Smooth muscle cell (in vitro differentiated cells): ENCODE measurements around the gene RND3. TPM values are rescaled to one million over a fixed set of nuclear protein-coding genes. Genes with fewer than 3 reads are reported as not detected.

ENCODE experiments used
- DNase-seq: peaks from one replicate; lab custom pipeline; 2025; ENCODE audit not compliant: unreplicated experiment; lab: John Stamatoyannopoulos, UW
- H2AFZ ChIP-seq: fragments of 200-600 bp; sonication (generic); 2 replicates; pipeline ENCODE4 v1.6.0; 2016; ENCODE audit warnings: antibody characterized with exemption, low read depth, mild to moderate bottlenecking
- H3F3A ChIP-seq: fragments of 200-600 bp; sonication (generic); 2 replicates; pipeline ENCODE4 v1.6.0; 2017; ENCODE audit warnings: antibody characterized with exemption, low read depth
- H3K27ac ChIP-seq: fragments of 200-600 bp; sonication (generic); 2 replicates; pipeline ENCODE4 v1.5.1; 2016; ENCODE audit warnings: low read depth, mild to moderate bottlenecking
- H3K27me3 ChIP-seq: fragments of 200-600 bp; sonication (generic); 2 replicates; pipeline ENCODE4 v1.6.1; 2016; ENCODE audit warnings: low read depth, mild to moderate bottlenecking
- H3K36me3 ChIP-seq: fragments of 200-600 bp; sonication (generic); 2 replicates; pipeline ENCODE4 v1.5.1; 2016; ENCODE audit warnings: low read depth
- H3K4me1 ChIP-seq: fragments of 200-600 bp; sonication (generic); 2 replicates; pipeline ENCODE4 v1.5.1; 2016; ENCODE audit warnings: low read depth
- H3K4me2 ChIP-seq: fragments of 200-600 bp; sonication (generic); 2 replicates; pipeline ENCODE4 v1.6.0; 2016; ENCODE audit warnings: mild to moderate bottlenecking
- H3K4me3 ChIP-seq: fragments of 200-600 bp; sonication (generic); 2 replicates; pipeline ENCODE4 v1.5.1; 2016; ENCODE audit warnings: mild to moderate bottlenecking
- H3K79me2 ChIP-seq: fragments of 200-600 bp; sonication (generic); 2 replicates; pipeline ENCODE4 v1.6.0; 2016; ENCODE audit warnings: low read depth, mild to moderate bottlenecking
- H3K9ac ChIP-seq: fragments of 200-600 bp; sonication (generic); 2 replicates; pipeline ENCODE4 v1.6.0; 2016; ENCODE audit warnings: low read depth
- H3K9me3 ChIP-seq: fragments of 200-600 bp; sonication (generic); replicated peaks from 2 replicates; pipeline ENCODE4 v1.5.1; 2016; ENCODE audit warnings: low read depth
- H4K20me1 ChIP-seq: fragments of 200-600 bp; sonication (generic); 2 replicates; pipeline ENCODE4 v1.6.0; 2016; ENCODE audit warnings: low read depth
- WGBS: methylation state at CpG from one replicate; pipeline ENCODE4 v1.1.7; 2016; ENCODE audit warnings: low lambda C conversion rate; 5-methylcytosine and 5-hydroxymethylcytosine counted together
- polyA plus RNA-seq: library from polyadenylated mRNA; unstranded; fragments of >200 nt; fragmentation: Nextera tagmentation; extraction: Ambion mirVana; gene quantifications from 2 replicates; pipeline ENCODE4 v1.2.1, GENCODE V29; 2016
- total RNA-seq: library from RNA; depleted of rRNA; stranded (reverse); fragments of >200 nt; gene quantifications from 2 replicates; pipeline ENCODE4 v1.2.3, GENCODE V29; 2014
- TF ChIP-seq, protein P1 (sequence below): fragments of 200-600 bp; sonication (generic); IDR thresholded peaks from 2 replicates; pipeline ENCODE4 v1.5.1; 2017; ENCODE audit warnings: borderline replicate concordance, mild to moderate bottlenecking, antibody characterized with exemption; ENCODE audit not compliant: insufficient read depth, poor library complexity, severe bottlenecking

Gene RND3
- total and polyA plus RNA-seq, 2 experiments from 2014 or later = 125 to 256 TPM

- Histone ChIP-seq H3K4me3 (no peak overlapping the region), H3K4me2 (no peak overlapping the region), H2AFZ (no peak overlapping the region), H3K36me3 (no peaks in the 10 kb centered on the region), H3K4me1 (no peaks in the 10 kb centered on the region), H3K27me3 (no peaks in the 10 kb centered on the region), H3K9ac (no peak overlapping the region), H4K20me1 (no peaks in the 10 kb centered on the region), H3K79me2 (no peaks in the 10 kb centered on the region), H3K9me3 (no peaks in the 10 kb centered on the region), H3K27ac (no peak overlapping the region), H3F3A (no peaks in the 10 kb centered on the region)
- TF ChIP-seq, protein P1, sequence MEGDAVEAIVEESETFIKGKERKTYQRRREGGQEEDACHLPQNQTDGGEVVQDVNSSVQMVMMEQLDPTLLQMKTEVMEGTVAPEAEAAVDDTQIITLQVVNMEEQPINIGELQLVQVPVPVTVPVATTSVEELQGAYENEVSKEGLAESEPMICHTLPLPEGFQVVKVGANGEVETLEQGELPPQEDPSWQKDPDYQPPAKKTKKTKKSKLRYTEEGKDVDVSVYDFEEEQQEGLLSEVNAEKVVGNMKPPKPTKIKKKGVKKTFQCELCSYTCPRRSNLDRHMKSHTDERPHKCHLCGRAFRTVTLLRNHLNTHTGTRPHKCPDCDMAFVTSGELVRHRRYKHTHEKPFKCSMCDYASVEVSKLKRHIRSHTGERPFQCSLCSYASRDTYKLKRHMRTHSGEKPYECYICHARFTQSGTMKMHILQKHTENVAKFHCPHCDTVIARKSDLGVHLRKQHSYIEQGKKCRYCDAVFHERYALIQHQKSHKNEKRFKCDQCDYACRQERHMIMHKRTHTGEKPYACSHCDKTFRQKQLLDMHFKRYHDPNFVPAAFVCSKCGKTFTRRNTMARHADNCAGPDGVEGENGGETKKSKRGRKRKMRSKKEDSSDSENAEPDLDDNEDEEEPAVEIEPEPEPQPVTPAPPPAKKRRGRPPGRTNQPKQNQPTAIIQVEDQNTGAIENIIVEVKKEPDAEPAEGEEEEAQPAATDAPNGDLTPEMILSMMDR = no peak
- 47% methylated on average over 2 of the region's 2 CpGs for WGBS
- DNase-seq = no peak
Observed at GRCh38 chr2:150441226-150441625, 46.2 kb downstream of the RND3 start.

DNA sequence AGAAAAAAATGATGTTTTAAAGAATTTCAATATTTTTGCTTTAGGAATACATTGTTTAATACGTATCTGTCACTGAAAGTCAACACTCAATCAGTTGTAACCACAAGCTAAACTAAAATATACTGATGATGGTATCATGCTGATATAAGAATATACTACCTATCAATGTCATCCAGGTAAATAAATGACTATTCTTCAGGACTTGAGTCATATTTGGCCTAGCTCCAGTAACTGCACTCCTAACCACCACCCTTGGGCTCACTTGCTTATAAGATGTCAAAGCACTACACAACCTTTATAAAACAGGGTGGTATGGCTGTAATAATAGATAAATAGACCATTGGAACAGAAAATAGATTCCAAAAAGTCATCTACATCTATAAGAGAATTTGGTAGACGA is 48.8 kb downstream of the RND3 start:
- Histone ChIP-seq H3F3A (no peaks in the 10 kb centered on the region), H3K36me3 (no peaks in the 10 kb centered on the region), H3K27me3 (no peaks in the 10 kb centered on the region), H3K4me3 (no peak overlapping the region), H3K9ac (no peak overlapping the region), H3K9me3 (no peaks in the 10 kb centered on the region), H3K27ac (no peak overlapping the region), H3K4me2 (no peak overlapping the region), H2AFZ (no peak overlapping the region), H4K20me1 (no peaks in the 10 kb centered on the region), H3K4me1 (no peaks in the 10 kb centered on the region), H3K79me2 (no peaks in the 10 kb centered on the region)
- no peak for DNase-seq
- WGBS = 94% methylated on average over 2 of the region's 2 CpGs
- TF ChIP-seq, protein P1 = no peak

- Histone ChIP-seq H3K4me3 (no peak overlapping the region), H3K27ac (no peak overlapping the region), H3K4me1 (no peaks in the 10 kb centered on the region), H3K79me2 (no peaks in the 10 kb centered on the region), H3K27me3 (no peaks in the 10 kb centered on the region), H2AFZ (no peak overlapping the region), H3K9me3 (no peaks in the 10 kb centered on the region), H3F3A (no peaks in the 10 kb centered on the region), H4K20me1 (no peaks in the 10 kb centered on the region), H3K9ac (no peak overlapping the region), H3K36me3 (no peaks in the 10 kb centered on the region), H3K4me2 (no peak overlapping the region)
- DNase-seq = no peak
- TF ChIP-seq, protein P1 = no peak
- 90% methylated on average over 2 of the region's 2 CpGs for WGBS
Observed at GRCh38 chr2:150438041-150438440, 49.4 kb downstream of the RND3 start.

DNA sequence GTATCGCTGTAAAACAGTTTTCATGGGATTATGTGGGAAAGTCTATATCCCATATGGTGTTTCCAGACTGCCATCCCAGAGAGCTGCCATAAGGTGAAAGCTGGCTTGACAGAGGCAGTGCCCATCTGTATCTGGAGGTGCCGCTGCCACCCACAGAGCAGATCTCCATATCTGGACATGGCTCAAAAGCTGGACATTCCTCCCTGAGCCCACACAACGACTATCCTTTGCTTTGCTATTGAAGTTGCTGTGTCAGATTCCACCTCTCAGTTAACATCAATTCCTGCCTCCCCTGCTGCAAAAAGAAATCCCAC is 55.2 kb downstream of the RND3 start:
- H2AFZ ChIP-seq = no peak overlapping the region
- H3K4me1 ChIP-seq = no peaks in the 10 kb centered on the region
- no peak overlapping the region for H3K4me3 ChIP-seq
- WGBS = 84% methylated on average over 3 of the region's 3 CpGs
- TF ChIP-seq, protein P1 = no peak
- DNase-seq = no peak
- H3K27me3 ChIP-seq = no peaks in the 10 kb centered on the region
- no peak overlapping the region for H3K27ac ChIP-seq
- no peaks in the 10 kb centered on the region for H4K20me1 ChIP-seq
- no peaks in the 10 kb centered on the region for H3K79me2 ChIP-seq
- no peak overlapping the region for H3K9ac ChIP-seq
- H3K36me3 ChIP-seq = no peaks in the 10 kb centered on the region
- no peak overlapping the region for H3K4me2 ChIP-seq
- H3K9me3 ChIP-seq = no peaks in the 10 kb centered on the region
- no peaks in the 10 kb centered on the region for H3F3A ChIP-seq
